ENCODE measurements around the gene TAF1B.
"Not testable (repeated sequence)": the region's sequence is repeated elsewhere in the genome, so short reads cannot be mapped to it uniquely, and the experiment has no call there.

The TAF1B gene

DNA sequence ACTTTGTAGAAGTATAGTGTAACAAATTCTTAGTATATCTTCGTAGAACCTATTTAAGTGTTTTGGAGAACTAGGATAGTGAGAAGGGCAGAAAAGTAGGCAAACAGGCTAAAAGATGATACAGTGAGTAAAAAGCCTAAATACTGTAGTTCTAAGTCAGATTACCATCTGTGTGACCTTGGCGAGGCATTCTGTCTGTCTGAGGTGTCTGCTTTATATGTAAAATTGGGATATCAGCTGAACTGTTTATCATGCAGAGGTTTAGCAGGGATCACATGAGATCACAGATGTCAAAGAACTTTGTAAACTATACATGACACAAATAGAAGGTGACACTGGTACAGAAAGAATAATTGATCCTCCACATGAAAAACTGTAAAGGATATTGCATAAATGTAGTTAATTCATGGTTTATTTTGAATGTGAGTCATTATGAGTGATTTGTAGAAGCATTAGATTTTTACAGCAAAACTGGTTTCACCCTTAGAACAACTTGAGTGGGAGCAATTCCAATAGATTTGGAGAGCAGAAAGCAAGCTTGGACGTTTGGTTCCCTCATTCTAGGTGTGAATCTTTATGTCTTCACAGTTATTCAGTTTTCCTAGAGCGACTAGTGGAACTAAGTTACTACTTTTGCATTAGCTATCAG lies 41.9 kb downstream of the TAF1B start:
- DNase-seq (ENCODE audit: low spot score): no peak

GRCh38 chr2:9887513-9887912 lies 44.2 kb downstream of the TAF1B start:
- DNase-seq (ENCODE audit: low spot score): no peak

GRCh38 chr2:9889812-9890261 lies 46.6 kb downstream of the TAF1B start:
- DNase-seq (ENCODE audit: low spot score): no peak

DNA sequence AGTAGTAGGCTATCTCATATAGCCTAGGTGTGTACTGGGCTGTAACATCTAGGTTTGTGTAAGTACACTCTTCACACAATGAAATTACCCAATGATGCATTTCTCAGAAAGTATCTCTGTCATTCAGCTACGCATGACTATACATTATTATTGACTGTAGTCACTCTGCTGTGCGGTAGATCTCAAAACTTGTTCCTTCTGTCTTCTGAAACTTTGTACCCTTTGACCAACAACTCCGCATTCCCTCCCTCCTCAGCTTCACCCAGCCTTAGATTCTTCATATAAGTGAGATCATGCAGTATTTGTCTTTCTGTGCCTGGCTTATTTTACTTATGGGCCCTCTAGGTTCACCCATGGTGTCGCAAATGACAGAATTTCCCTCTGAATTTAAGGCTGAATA lies 49.0 kb downstream of the TAF1B start:
- DNase-seq (ENCODE audit: low spot score): no peak

DNA sequence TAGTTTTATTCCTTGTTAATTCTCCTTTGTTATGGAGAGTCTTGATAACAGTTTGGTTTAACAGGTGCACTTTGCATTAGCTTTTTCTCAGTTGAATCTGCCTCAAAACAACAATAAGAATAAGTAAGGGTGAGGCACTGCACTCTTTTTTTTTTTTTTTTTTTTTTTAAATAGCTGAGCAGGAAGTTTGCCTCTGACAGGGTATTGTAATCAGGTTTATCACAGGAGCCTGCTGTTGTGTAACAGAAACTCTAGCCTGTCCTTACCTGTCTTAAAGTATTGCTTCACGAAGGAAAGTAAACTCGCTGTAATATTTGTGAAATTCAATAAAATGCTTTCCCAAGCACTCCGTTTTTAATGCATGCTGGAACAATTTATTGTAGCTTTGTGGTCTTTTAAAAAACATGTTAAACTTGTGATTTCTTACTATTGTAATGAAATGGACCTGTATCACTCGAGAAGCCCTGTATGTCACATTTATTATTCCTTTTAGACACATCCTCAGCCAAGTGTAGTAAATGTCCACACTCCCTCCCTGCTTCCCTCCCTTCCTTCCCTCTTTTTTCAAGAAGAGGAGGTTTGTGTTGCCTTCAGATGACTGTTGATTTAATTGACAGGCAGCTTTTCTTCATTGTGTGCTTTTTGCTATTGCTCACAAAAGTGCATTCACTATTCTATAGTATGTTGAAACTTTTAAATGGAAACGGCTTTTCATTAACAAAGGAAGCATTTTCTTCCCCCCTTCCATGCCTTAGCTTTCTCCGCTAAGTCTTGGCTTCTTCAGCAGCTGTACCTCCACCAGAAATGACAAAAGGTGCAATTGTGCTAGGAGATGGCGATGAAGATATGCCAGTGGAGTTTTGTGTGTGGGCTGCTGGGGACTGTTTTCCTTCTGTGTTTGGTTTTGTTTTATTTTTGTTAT lies 52.7 kb downstream of the TAF1B start:
- DNase-seq (ENCODE audit: low spot score): no peak

- no peak for DNase-seq (ENCODE audit: low spot score)
Observed at GRCh38 chr2:9897331-9897737, 54.1 kb downstream of the TAF1B start.

DNA sequence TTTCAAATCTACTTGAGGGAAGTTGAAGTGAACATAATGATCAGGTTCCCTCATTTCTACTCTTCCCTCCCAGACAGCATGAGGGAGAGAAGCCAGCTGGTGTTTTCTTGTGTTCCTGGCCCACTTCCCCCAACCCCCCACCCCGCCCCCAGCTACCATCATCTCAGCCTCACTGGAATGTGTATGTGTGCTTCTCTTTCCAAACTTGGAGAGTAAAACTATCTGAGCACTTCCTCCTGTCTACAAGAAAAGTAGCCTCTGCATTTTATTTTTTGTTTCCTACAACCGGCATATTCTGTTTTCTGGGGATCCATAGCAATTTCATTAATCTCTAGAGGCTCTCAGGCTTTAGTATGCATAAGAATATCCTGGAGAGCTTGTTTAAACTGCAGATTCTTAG lies 54.6 kb downstream of the TAF1B start:
- DNase-seq (ENCODE audit: low spot score): no peak

- no peak for DNase-seq (ENCODE audit: low spot score)
Observed at GRCh38 chr2:9905413-9905812, 62.1 kb downstream of the TAF1B start.

DNA sequence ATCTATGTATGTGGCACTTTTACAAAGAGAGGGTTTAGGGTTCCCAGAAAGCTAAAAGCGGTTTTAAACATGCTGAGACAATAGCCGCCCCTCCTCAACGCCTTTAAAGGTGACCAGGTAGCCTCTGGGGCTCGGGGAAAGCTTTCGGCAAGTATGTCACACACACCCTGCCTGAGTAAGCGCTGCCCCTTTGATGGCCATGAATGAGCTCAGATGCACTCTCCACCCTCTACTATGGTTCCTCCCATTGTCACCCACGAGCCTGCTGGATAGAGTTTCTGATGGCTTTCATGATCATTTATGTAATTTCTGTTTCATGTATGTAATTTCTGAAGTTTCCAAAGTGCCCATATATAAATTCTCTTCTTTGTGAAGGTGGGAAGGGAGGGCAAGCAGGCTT lies 64.1 kb downstream of the TAF1B start:
- DNase-seq (ENCODE audit: low spot score): no peak

- no peak for DNase-seq (ENCODE audit: low spot score)
Observed at GRCh38 chr2:9908639-9909038, 65.4 kb downstream of the TAF1B start.

GRCh38 chr2:9909106-9909505 lies 65.8 kb downstream of the TAF1B start:
- no peak for DNase-seq (ENCODE audit: low spot score)

- no peak for DNase-seq (ENCODE audit: low spot score)
Observed at GRCh38 chr2:9910699-9911098, 67.4 kb downstream of the TAF1B start.

DNA sequence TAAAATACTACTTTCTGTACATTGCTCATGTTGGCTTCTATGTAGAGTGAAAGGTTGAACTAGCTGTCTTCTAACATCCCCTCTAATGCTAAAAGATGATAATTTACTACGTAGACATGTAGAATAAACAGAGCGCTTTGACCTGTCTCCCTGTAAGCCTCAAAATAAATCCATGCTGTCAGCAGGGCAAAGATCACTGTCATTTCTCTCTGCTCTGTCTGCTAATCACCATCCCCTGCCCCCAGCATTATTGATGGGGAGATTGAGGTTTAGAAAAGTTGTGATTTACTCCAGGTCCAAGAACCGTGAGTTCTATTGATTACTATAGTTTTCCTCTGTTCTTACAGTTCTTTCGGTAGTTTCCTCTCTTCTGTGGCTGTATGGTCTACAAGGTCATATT lies 69.2 kb downstream of the TAF1B start:
- DNase-seq (ENCODE audit: low spot score): no peak

DNA sequence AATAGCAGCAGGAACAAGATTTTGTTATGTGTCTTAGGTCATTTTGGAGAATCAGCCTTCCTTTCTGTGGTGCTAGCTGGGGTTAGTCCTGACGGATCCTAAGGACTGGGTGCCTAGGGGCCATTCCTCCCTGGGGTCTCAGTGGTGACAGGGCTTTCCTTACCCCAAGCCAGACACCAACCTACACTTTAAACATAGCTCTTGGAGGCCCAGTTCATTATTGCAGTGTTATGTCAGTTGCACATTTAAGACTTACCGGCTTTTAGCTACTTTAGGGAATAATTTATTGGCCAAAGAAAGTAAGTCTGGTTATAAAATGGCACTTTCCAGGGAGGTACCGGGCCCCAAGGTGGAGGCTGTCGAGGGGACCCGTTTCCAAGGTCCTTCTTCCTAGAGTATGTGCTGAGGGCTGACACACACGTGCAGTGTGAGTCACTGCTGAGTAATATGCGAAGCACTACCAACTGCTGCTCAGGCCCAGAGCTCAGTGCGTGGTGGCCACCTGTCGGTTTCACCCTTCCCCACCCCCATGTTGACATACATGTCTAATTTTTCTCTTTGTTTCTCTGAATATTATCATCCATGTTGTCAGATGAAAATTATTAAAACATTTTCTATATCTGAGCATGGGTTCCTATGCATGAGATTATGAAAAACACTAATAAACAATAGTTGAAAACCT lies 71.3 kb downstream of the TAF1B start:
- no peak for DNase-seq (ENCODE audit: low spot score)

GRCh38 chr2:9918275-9918674 lies 75.0 kb downstream of the TAF1B start:
- no peak for DNase-seq (ENCODE audit: low spot score)

DNA sequence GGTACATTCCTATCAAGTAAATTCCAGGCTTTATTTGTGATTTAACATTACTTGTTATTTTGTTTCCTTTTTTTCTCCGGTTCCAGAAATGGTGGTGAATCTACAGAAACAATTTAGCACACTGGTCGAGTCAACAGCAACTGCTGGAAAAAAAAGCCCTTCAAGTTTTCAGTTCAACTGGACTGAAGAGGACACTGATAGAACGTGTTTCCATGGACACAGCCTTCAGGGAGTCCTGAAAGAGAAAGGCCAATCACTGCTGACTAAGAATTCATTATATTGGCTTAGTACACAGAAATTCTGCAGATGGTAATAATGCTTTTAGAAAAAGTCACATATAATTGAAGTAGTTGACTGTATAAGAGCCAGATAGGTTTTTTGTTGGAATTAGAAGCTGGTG lies 76.2 kb downstream of the TAF1B start:
- no peak for DNase-seq (ENCODE audit: low spot score)

- DNase-seq (ENCODE audit: low spot score): not testable (repeated sequence)
Observed at GRCh38 chr2:9927020-9927419, 83.7 kb downstream of the TAF1B start.

- DNase-seq (ENCODE audit: low spot score): no peak
Observed at GRCh38 chr2:9937258-9937657, 94.0 kb downstream of the TAF1B start.

DNA sequence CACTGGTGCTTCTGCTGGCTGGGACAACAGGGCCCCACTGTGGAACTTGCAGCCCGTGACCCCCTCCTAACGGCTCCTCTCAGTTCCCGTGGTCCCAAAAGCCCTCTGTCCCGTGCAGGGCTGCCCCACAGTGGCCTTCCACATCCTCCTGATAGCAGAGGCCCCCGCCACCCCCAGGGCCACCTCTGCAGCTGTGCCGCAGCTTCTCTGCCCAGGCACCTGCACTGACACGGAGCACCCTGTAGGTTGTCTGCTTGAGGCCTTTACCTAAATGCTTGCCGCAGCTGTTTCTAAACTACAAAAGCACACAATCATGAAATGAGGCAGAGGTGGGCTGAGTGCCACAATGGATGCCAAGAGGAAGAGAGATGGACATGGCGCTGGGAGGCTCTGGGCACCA lies 94.7 kb downstream of the TAF1B start:
- DNase-seq (ENCODE audit: low spot score): no peak

GRCh38 chr2:9939587-9940485 lies 96.6 kb downstream of the TAF1B start:
- DNase-seq (ENCODE audit: low spot score): no peak

GRCh38 chr2:9941196-9941995 lies 98.1 kb downstream of the TAF1B start:
- no peak for DNase-seq (ENCODE audit: low spot score)
